GM10847 (cell line): Measurements from ENCODE around the gene ITGAL.

Source experiments
- POLR2A ChIP-seq: IDR thresholded peaks from 2 replicates; pipeline ENCODE4 v1.6.1; 2011; ENCODE audit not compliant: insufficient read length; ENCODE audit errors: extremely low read depth

Gene ITGAL

DNA sequence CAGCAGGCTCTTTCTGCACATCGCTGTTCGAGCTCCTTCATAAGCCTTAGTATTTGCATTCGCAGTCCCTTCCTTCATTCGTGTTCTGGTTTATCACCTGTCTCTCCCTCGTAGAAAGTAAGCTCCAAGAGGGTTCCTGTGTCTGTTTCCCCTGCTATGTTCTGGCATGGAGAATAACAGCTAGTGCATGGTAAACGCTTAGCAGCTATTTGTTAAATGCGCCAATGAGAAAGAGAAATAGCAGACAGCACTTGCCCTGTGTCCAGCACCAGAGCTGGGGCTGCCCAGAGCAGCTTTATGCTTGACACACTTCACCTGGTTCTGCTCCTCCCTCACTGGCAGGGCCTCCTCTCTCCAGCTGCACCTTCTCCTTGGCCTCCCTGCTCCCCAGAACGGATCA is 93.4 kb downstream of the ITGAL start:
- no peak for TF ChIP-seq POLR2A

DNA sequence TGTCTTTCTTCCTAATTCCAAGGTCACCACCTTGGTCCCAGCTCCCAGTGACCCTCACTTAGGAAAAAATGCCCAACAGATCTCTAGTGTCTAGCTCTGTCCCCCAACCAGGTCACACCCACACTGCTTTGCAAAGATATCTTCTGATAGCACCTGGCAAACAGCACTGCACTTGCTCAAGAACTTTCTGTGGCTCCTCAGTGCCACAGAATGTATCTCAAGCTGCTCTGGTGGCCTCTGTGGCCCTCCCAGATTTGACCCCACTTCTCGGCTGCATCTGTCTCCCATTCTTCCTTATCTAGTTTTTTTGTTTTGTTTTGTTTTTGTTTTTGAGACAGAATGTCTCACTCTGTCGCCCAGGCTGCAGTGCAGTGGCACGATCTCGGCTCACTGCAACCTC is 94.0 kb downstream of the ITGAL start:
- no peak for TF ChIP-seq POLR2A

DNA sequence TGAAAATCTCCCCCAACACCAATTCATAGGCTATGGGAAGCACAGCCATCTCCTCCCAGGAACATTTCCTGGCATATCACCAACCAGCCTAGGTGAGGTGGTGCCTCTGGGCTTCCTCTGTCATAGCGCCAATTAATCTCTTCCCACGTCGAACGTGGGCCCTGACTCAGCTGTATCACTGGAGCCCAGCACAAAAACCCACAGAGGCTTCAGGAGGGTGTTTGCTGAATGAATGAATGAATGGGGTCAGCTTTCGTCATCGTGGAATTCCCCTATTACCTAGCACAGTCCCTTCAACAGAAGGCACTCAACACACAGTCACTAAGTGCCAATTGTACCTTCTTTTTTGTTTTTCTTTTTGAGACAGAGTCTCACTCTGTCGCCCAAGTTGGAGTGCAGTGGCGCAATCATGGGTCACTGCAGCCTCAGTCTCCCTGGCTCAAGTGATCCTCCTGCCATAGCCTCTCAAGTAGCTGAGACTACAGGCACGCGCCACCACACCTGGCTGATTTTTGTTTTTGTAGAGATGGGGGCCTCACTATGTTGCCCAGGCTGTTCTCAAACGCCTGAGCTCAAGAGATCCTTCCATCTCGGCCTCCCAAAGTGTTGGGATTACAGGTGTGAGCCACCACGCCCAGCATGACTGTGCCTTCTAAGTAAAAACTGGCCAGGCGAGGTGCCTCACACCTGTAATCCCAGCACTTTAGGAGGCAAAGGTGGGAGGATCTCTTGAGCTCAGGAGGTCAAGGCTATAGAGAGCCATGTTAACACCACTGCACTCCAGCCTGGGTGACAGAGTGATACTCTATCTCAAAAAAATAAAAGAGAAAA is 94.8 kb downstream of the ITGAL start:
- TF ChIP-seq POLR2A, result no peak

DNA sequence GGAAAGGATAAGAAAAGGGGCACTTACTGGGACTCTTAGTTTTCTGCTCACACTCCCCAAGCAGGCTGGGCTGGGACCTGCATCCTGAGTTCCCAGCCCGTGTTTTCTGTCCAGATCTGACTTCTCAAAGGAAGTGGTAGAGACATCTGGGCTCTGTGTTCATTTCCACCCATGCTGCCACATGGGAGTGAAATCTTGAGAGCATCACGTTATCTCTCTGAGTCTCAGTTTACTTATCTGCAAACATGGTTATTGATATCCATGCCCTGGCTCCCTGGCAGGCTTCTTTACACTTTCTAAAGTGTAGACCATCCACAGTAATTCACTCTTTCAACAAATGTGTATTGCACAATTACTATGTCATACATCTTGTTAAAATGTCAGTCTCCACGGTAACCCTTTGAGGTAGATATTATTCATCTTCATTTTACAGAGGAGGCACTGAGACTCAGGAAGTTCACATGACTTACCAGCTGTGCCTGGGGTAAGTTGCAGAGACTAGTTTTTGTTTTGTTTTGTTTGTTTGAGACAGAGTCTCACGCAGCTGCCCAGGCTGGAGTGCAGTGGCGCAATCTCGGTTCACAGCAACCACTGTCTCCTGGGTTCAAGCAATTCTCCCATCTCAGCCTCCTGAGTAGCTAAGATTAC is 95.6 kb downstream of the ITGAL start:
- no peak for TF ChIP-seq POLR2A

DNA sequence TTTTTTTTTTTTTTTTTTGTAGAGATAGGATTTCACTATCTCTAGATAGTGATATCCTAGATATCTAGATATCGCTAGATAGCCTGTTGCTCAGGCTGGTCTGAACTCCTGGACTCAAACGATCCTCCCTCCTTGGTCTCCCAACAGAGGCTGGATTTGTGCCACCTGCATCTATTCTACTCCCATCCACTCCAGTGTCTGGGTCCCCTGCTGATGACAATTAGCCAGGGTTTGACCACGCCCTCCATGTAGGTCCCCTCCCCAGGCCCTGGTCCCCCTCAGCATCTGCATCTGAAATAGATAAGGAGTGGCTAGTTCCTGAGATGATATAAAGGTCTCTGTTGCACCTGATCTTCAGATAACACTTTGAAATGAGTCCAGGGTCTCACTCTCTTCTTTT is 96.7 kb downstream of the ITGAL start:
- TF ChIP-seq POLR2A, result no peak

DNA sequence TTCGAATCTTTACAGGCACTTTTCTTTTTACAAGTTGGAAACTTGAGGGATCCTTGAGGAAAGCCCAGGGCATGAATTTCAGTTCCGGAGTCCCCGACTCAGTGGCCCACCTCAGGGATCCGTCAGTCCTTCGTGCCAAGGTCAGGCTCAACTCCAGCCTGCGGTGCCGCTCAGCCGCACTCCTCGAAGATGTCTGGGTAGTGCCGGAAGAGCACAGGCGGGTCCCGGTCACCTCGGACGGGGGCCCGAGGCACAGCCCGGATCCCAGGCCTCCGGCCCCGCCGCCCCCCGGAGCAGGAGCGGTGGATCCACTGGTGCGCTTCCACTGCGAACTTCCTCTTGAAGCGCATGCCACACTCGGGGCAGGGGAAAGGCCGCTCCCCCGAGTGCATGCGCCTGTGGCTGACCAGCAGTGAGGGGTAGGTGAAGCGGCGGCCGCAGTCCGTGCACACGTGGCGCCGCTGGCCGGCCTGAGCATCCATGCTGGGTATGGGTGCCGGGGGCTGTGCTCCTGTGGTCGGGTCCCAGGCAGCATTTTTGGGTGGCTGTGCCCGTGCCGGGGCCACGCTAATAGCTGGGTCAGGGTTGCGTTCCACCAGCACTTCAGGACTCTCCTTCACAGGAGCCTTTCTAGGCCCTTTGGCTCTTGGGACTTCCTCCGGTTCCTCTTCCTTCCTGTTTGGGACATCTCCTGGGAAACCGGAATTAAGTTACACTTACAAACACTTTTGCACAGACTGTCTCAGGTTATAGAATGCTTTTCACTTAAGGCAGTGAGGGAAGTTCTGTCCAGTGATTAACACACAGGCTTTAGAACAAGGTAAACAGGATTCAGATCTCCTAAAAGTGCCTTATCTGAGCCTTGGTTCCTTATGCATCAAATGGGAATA is 97.4 kb downstream of the ITGAL start:
- no peak for TF ChIP-seq POLR2A

DNA sequence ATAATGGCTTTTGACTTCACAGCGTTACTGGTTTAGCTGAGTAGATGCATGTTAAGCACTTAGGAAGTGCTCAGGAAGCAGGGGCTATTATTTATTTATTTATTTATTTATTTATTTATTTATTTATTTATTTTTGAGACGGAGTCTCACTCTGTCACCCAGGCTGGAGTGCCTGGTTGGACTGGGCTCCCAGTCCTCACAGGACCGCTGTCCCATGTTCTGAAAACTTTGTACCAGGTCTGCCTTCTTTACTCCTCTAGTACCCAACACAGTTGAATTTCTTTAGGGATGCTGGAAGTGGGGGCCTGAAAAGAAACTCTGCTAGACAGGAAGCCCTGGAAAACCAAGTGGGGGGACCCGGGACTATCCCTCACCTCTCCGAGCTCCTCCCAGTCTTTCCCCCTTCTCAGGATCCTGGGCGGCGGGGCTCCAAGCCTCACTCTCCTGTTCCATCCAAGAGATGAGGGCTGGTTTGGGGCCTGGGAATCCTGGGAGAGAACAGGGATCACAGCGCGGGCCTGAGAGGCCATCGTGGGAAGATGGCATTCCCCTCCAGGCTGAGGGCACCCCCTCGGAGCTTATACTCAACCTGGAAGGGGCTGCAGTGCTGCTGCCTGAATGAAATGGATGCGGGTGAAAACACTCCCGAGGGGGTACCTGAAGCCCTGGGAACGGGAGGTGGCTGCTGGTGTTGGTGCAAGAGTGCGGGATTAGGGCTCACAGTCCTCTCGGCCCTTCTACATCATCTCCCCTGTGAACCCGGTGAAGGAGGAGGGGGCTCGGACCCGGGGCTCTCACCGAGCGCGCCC is 98.3 kb downstream of the ITGAL start:
- TF ChIP-seq POLR2A, result no peak

DNA sequence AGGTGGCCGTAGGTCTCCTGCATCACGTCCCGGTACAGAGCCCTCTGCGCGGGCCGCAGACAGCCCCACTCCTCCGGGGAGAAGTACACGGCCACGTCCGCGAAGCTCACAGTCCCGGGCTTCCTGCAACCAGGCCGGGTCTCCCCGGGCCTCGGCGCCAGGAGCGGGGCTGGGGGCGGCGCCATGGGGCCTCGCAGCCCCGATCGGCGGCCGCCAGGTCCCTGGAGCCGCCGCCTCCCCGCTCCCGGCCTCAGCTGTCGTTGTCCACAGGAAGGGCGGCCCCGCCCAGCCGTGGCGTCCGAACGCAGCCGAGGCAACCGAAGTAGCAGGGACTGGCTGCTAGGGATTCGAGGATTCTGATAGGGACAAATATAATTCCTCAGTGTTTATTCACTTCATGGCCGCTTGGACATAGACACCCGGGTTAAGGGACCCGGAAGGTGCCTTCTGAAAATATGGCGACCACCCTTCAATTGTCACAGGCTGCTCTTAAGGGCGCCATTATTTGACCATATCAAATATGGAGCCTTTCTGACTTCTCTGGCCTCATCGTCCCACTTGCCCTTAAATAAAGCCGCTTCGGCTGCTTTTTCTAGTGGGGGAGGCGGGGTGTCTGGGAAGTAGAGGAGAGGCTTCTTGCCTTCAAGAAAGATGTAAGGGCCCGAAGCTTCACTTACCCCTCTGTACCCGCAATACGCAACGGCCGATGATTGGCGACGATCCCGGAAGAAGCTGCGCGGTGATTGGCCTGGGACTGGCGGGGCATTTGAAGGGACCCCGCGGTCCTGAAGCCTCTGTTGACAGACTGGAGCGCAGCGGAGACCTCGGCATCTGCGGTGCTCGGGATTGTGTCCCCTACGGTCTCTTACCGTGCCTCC is 99.1 kb downstream of the ITGAL start, which contains the start of gene ZNF688:
Gene ZNF688 (minus strand): TSS at position 270 of the 878 bp plus-strand sequence. CDS start 85 bp downstream, at position 185.
- TF ChIP-seq POLR2A, result peak; percentile 29
